Activated CD4-positive, alpha-beta T cell treated with anti-CD3 and anti-CD28 coated beads for 4 hours (primary cell): ENCODE data around the gene POTEB3.
"Not testable (repeated sequence)": the region's sequence is repeated elsewhere in the genome, so short reads cannot be mapped to it uniquely, and the experiment has no call there.

ENCODE experiments used
- DNase-seq, 2 donors: peaks; one replicate each; pipeline ENCODE4 v3.0.0-alpha.2; 2020

Gene POTEB3

DNA sequence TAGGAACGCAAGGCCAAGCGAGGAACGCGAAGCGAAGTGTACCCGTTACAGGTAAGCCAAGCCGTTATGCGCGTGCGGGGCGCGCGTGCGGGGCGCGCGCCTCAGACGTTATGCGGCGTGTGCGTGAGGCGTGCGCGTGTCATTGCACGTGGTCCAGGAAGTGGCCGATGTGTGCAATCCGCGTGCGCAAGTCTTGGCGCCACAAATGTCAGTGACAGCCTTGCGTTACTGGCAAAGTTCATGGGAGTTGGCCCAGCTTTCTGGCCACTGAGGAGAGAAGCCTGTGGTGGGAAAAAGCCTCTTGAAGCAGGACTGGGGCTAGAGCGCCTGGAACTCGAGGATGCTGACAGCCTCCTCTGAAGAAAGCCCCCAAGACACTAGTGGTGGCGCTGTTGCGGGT, at the start of gene POTEB3:
POTEB3 (minus strand) TSS at position 101 of the 400 bp plus-strand sequence. CDS start 488 bp downstream, outside the sequence.
- not testable (repeated sequence) for DNase-seq

- DNase-seq, result not testable (repeated sequence)
Measured at GRCh38 chr15:21453683-21454082, 13.4 kb upstream of the POTEB3 start.

DNA sequence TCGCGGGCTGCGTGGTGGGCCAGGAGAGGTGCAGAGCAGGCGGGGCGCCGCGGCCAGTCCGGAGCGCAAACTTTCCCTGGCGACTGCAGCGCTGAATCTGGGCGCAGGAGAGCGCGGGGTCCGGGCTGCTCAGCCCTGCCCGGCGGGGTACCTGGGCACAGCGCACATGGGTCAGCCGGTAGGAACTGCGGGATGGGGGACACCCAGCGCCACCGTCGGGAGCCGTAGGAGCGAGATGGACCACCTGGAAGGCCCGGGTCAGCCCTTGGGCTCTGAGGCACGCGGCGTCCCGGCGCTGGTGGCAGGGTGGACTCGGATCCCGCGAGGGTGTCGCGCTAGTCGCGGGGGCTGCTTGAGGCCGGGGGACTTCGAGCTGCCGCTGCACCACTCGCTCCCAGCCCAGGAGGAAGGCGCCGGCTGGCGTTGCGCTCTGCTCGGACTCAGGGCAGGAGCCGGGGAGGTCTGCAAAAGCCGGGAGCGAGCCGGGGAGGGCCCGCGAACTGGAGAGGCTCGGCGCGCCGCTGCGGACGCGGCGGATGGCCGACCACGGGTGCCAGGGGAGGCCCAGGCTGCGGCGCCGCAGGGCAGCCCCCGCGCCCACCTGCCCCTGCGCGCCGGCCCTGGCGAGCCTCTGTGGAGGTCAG, 11.7 kb upstream of the POTEB3 start:
- DNase-seq, result not testable (repeated sequence)

- DNase-seq, result not testable (repeated sequence)
Measured at GRCh38 chr15:21451487-21451886, 11.2 kb upstream of the POTEB3 start.

GRCh38 chr15:21407366-21407765, 32.9 kb downstream of the POTEB3 start:
- not testable (repeated sequence) for DNase-seq

DNA sequence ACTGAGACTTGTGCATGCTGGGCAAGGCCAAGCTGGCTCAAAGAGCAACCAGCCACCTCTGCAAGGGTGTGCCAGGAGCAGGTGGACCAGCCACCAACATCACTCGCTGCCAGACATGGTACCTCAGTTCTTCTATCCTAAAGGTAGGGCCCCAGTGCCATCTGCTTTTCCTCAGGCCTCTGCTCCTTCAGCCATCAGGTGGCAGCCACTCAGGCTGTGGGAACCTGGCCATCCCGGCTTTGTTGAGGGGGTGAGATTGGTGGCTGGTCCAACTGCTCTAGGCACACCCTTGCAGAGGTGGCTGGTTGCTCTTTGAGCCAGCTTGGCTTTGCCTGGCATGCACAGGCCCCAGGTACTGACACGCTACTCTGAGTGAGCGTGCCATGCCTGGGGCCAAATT, 38.8 kb downstream of the POTEB3 start:
- DNase-seq, result not testable (repeated sequence)

DNA sequence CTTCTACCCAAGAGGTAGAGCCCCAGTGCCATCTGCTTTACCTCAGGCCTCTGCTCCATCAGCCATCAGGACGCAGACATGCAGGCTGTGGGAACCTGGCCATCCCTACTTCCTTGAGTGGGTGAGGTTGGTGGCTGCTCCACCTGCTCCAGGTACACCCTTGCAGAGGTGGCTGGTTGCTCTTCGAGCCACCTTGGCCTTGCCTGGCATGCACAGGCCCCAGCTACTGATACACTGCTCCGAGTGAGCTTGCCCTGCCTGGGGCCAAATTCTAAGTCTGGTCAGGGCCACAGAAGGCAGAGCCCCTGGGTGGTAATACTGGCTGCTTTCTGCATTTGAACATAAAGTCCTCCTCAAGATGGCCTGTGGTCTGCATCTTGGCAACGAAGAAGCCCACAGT, 41.2 kb downstream of the POTEB3 start:
- DNase-seq, result not testable (repeated sequence)

DNA sequence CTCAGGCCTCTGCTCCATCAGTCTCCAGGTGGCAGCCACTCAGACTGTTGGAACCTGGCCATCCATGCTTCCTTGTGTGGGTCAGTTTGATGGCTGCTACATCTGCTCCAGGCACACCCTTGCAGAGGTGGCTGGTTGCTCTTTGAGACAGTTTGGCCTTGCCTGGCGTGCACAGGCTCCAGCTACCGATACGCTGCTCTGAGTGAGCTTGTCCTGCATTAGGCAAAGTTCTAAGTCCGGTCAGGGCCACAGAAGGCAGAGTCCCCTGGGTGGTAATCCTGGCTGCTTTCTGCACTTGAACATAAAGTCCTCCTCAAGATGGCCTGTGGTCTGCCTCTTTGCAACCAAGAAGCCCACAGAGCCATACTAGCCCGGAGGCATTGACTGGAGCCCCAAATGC, 41.8 kb downstream of the POTEB3 start:
- not testable (repeated sequence) for DNase-seq

DNA sequence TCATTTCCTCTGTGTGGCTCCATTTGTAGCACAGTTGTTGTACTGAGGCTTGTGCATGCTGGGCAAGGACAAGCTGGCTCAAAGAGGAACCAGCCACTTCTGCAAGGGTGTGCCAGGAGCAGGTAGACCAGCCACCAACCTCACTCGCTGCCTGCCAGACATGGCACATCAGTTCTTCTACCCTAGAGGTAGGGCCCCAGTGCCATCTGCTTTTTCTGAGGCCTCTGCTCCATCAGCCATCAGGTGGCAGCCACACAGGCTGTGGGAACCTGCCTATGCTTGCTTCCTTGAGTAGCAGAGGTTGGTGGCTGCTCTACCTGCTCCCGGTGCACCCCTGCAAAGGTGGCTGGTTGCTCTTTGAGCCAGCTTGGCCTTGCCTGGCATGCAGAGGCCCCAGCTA, 42.6 kb downstream of the POTEB3 start:
- not testable (repeated sequence) for DNase-seq

- not testable (repeated sequence) for DNase-seq
Measured at GRCh38 chr15:21397186-21397585, 43.1 kb downstream of the POTEB3 start.

- DNase-seq, result not testable (repeated sequence)
Measured at GRCh38 chr15:21385961-21386360, 54.3 kb downstream of the POTEB3 start.

GRCh38 chr15:21383866-21384485, 56.3 kb downstream of the POTEB3 start:
- DNase-seq, result not testable (repeated sequence)

DNA sequence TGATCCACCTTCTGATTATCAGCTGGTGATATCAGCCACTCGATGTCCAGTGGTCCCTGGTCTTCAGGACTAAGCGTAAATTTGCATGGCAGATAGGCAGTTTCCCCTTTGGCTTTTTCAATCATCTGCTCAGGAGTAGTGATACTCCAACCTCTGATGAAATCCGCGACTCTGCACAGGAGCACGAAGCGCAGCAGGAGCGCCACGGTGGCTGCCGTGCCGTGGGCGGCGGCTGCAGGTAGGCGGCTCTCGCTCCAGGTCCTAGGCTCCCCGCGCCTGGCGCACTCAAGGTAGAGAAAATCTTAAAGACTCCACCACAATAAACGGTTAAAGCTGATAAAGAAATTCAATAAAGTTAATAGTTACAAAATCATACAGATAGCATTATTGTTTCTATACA, 66.6 kb downstream of the POTEB3 start:
- not testable (repeated sequence) for DNase-seq

DNA sequence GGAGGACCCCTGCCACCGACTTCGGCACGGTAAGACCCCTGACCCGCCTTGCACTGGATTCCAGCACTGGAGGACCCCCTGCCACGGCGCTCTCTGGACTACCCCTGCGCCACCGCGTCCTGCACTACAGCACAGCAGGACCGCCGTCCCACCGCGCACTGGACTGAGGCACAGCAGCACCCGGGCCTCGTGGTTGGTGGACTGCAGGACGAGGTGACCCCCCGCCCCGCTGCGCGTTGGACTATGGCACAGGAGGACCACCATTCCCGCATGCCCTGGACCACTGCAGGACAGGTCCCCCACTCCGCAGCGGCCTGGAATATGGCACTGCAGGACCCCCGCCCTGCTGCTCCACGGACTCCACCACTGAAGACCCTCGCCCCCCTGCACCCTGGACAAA, 71.1 kb downstream of the POTEB3 start:
- DNase-seq, result not testable (repeated sequence)

DNA sequence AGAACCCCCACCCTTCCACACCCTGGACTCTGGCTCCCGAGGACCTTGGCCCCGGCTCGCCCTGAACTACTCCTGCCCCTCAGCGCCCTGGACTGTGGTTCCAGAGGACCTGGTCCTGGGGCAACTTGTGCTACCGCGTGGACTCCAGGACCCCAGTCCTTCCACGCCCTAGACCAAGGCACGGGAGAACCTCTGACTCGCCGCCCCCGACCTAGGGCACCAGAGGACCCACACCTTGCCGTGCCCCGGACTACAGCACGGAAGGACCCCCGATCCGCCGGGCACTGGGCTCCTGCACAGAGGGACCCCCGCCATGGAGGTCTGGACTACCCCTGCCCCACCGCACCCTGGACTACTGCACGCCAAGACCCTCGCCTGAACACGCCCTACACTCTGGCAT, 71.7 kb downstream of the POTEB3 start:
- DNase-seq, result peak in 1 of 2 donors; percentile 1
